HG03280 (cell line): ENCODE data around the gene NSRP1.
"Not testable (repeated sequence)": the region's sequence is repeated elsewhere in the genome, so short reads cannot be mapped to it uniquely, and the experiment has no call there.

Source experiments
- ATAC-seq: cut with Tn5 transposase; IDR thresholded peaks from one replicate; pipeline ENCODE4 v1.9.1; 2021; ENCODE audit warnings: mild to moderate bottlenecking, moderate library complexity; ENCODE audit not compliant: unreplicated experiment

The NSRP1 gene

DNA sequence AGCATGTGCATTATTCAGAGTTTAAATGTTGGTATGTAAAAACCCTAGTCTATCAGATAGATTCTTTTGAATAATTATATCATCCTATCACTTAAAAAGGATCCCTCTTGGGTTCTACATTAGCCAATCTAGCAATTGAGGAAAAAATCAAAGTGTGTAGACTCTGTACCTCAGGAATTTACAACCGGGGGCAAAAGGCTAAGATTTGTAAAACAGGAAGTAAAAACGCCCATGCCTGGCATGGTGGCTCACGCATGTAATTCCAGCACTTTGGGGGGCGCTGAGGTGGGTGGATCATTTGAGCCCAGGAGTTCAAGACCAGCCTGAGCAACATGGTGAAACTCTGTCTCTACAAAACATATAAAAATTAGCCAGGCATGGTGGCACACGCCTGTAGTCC, 60.2 kb downstream of the NSRP1 start:
- ATAC-seq: no peak

DNA sequence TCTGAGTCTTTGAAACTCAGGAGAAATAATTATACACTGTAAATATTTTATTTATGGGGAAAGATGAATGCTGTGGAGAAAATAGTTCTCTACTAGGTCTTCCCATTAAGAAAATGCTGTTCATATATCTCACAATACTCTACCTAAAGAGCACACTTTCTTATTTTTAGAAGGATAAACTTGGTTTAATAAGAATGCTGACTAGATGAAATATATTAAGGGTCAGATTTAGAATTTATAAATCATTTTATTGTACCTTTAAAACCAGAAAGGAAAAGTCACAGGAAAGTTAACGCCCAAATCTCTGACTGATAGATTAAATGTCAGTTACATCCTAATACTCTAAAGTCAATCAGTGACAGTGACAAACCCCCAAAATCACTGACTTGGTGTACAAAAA, 70.1 kb downstream of the NSRP1 start:
- no peak for ATAC-seq

GRCh38 chr17:30187573-30187972, 71.0 kb downstream of the NSRP1 start:
- no peak for ATAC-seq

DNA sequence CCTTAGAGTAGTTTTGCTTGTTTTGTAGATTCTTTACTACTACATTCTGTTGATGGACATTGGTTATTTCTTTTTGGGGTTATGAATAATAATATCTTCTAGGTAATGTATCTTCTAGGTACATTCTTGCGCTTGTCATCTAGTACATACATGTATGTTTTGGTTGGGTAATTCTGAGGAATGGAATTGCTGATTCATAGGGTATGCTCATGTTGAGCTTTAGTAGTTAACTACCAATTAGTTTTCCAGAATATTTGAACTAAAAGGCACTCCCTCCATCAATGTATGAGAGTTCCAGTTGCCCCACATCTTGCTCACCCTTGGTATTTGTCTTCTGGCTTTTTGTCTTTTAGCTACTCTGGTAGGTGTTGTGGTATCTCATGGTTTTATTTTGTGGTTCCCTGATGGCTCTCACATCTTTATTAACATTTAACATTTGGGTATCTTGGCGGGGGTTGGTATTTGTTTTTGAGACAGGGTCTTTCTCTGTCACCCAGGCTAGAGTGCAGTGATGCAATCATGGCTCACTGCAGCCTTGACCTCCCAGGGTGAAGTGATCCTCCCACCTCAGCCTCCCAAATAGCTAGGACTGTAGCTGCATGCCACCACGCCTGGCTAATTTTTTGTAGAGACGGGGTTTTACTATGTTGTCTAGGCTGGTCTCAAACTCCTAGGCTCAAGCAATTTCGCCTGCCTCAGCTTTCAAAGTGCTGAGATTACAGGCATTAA, 71.8 kb downstream of the NSRP1 start:
- ATAC-seq: no peak

DNA sequence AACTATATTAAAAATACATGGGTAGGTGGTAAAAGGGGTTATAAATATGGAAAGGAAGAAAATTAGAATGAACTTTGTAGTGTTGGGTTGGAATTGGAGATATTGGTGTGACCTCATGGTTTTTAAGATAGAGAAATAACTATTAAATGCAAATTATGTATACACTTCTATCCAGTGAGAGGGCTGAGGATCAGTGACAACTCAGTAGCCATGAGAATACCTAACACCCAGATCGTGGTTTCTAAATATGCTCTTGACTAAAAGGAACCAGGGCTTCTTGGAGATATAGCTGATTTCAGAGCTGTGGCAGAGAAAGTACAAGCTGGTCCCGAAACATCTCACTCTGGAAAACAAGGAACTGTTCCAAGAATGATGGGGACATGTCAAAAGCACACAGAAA, 74.5 kb downstream of the NSRP1 start:
- no peak for ATAC-seq

DNA sequence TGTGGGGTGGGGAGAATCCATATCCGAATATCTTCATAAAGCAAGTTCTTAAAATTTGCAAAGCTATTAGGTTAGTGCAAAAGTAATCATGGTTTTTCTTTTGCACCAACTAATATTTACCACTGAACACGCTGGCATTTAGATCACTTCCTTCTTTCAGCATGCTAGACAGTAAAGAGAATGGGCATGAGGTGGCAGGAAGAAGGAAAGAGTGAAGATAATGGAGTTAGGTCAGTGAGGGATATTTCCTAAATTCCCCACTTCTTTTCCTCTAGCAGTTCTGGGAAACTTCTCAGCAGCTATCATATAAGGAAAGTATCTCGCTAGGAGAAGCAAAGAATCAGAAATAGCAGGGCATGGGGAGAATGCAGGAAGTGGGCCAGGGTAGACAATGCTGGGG, 79.9 kb downstream of the NSRP1 start:
- no peak for ATAC-seq

DNA sequence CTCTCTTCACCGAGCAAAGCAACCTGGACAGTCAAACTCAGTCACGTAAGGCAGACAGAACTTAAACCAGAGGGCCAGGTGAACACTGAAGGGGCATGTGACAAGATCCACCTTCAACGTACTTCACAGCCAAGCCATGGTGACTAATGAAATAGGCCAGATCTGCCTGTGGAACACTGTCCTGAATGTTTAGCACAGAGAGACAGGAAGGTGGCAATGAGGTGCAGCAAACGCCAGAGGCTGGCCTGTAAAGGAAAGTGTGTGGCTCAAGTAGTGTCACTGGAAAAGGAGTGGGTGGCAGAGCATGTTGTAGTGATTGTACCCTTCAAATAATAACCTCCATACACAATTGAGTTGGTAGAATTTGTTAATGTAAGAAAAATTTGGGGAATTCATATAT, 80.8 kb downstream of the NSRP1 start:
- ATAC-seq: no peak

- no peak for ATAC-seq
Measured at GRCh38 chr17:30199600-30199999, 83.0 kb downstream of the NSRP1 start.

GRCh38 chr17:30200106-30200505, 83.5 kb downstream of the NSRP1 start:
- no peak for ATAC-seq

DNA sequence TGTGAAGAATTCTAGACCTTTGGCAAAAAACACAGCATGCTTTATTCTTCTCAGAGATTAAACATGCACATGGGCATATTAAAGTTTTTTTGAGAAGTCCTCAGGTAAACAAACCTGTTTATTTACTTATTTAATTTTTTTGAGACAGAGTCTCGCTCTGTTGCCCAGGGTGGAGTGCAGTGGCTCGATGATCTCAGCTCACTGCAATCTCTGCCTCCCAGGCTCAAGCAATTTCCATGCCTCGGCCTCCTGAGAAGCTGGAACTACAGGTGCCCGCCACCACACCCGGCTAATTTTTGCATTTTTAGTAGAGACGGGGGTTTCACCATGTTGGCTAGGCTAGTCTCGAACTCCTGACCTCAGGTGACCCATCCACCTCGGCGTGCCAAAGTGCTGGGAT, 84.0 kb downstream of the NSRP1 start:
- not testable (repeated sequence) for ATAC-seq

DNA sequence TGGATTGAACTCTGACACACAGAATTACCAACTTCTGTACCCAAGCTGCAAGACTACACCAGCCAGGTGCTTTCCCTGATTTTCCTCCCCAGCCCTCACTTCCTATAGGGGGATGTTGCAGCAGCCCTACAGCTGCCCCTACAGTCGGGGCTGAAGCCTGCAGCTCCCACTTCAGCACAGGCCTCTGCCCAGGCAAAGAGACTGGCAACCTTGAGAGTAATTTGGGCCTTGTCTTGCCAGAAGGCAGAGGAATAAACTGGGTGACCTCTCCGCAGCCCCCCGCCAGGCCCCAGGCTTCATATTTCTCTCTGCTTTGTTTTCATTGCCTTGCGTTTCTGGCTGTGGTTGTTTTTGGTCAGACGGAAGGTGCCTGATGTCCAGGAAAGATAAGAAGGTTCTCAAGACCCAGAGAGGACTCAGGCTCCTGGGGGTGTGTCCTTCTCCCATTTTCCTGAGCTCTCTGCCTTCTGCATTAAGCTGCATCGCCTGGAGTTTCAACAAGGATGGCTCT, 86.9 kb downstream of the NSRP1 start:
- ATAC-seq: no peak

DNA sequence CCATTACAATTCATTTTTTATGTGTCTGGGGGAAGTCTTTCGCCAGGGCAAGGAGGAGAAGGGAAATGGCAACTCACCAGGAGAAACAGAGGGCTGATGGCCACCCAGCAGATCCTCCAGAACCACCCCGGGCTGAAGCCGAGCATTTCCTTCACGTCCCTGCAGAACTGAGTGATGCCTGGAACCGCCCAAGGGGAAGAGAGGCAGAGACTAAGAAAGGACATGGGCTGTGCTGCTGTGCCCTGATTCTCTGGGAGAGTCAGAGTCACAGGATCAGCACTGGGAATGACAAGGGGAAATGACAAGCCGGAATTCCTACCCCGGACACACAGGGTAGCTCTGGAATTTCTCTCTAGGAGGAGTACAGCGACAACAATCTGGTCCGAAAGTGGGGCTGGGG, 91.0 kb downstream of the NSRP1 start:
- ATAC-seq: no peak

DNA sequence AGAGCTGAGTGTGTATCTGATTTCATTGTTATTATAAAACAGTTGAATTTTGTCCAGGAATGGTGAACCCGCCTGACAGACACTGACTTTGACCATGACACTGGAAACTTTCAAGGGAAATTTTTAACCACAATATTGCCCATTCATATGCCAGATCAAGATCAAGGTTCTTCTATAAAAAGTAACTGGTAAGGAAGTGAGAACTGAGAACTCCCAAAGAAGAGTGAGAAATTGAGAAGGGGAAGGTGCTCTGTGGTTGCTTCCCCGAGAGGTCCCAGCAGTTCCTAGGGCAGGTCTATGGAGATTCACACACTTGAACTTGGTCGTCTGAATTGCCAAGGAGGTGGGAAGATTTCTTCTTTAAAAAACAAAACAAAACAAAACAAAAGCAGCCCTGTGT, 91.6 kb downstream of the NSRP1 start:
- ATAC-seq: no peak

DNA sequence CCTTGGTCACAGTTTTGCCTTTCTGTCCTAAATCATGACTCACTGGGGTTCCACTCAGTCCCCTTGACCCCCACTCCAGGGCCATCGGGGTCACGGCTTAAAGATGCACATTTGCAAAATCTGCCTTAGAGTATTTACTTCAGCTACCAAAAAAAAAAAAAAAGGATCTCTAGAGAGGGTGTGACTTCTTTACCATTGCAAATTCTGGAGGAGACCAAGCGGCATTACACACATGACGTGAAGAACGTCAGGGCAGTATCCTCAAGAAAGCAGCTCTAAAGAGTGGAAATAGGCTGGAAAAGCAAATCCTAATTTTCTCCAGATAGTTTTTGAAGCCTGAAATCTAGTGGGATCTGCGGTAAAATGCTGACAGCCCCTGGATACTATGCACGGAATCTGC, 93.3 kb downstream of the NSRP1 start:
- ATAC-seq: no peak

- no peak for ATAC-seq
Measured at GRCh38 chr17:30210366-30210765, 93.8 kb downstream of the NSRP1 start.

DNA sequence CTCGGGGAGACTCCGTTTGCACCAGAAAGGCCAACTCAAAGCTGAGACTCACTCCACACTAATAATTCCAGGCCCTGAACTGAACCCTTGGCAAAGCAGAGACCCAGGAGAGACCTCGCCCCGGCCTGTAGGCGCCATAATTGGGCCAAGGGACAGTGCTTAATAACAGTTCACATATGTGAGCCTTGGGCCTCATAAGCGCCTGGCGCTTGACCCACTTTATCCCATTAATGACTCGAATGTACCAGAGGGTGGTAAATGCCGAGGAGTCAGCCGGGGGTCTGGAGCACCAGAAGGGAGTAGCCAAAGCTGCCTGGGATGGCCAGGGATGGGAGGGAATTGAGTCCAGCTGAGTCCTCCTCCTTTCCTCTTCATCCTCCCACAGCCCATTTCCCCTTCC, 94.3 kb downstream of the NSRP1 start:
- ATAC-seq: no peak

GRCh38 chr17:30211371-30211770, 94.8 kb downstream of the NSRP1 start:
- no peak for ATAC-seq

- ATAC-seq: peak; percentile 64
Measured at GRCh38 chr17:30212750-30213149, 96.1 kb downstream of the NSRP1 start.

- ATAC-seq: no peak
Measured at GRCh38 chr17:30217054-30217453, 100.4 kb downstream of the NSRP1 start.

GRCh38 chr17:30217746-30218245, 101.2 kb downstream of the NSRP1 start:
- no peak for ATAC-seq

DNA sequence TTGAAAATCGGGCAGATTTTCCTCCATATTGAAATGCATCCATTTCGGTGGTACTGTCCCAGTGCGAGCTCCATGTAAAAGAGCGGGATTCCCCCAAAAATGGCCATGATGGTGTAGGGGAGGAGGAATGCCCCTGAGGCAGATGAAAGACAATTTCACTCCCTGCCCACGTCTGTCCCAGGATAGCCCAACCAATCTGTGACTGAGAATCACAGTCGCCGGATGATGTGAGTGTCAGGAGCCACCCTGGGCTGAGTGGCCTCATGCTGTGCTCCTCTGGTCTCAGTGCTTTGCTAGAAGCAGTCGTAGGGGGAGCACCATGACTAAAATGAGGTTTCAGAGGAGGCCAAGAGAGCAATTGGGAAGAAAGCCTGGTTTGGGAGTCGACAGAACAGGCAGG, 102.2 kb downstream of the NSRP1 start:
- ATAC-seq: no peak

- ATAC-seq: no peak
Measured at GRCh38 chr17:30219315-30219714, 102.7 kb downstream of the NSRP1 start.

DNA sequence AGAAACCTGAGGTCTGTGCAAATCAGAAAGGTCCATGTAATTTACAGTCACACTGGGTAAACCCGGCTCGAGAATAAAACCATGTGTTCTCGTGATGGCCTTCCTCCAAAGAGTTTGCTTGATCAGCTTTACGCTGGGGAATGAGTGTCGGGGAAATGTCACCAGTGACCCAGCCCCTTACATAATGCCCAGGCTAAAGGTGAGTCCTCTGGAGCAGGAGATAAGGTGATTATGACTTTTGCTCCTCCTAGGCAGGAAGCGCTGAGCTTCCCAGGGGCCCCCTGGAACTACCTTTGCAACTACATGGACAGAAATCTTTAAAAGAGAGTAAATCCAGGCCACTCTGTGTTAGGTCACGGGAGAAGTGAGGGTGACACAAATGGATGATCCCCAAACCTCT, 103.2 kb downstream of the NSRP1 start:
- no peak for ATAC-seq
